HG03342 (cell line): ENCODE results near the gene NPC1L1.
"Not testable (repeated sequence)": the region's sequence is repeated elsewhere in the genome, so short reads cannot be mapped to it uniquely, and the experiment has no call there.

ENCODE experiments used
- ATAC-seq: cut with Tn5 transposase; IDR thresholded peaks from one replicate; pipeline ENCODE4 v1.9.1; 2021; ENCODE audit warnings: mild to moderate bottlenecking, moderate library complexity; ENCODE audit not compliant: unreplicated experiment

Gene NPC1L1

GRCh38 chr7:44566680-44567079, 25.6 kb upstream of the NPC1L1 start:
- ATAC-seq = no peak

GRCh38 chr7:44565795-44566559, 24.8 kb upstream of the NPC1L1 start:
- peak; percentile 28 for ATAC-seq

- peak; percentile 72 for ATAC-seq
Measured at GRCh38 chr7:44565097-44565794, 24.1 kb upstream of the NPC1L1 start.

GRCh38 chr7:44564606-44565005, 23.5 kb upstream of the NPC1L1 start:
- no peak for ATAC-seq

GRCh38 chr7:44563171-44563679, 22.1 kb upstream of the NPC1L1 start:
- ATAC-seq = no peak

GRCh38 chr7:44562622-44562962, 21.5 kb upstream of the NPC1L1 start:
- ATAC-seq = not testable (repeated sequence)

- no peak for ATAC-seq
Measured at GRCh38 chr7:44561962-44562621, 21.0 kb upstream of the NPC1L1 start.

- ATAC-seq = no peak
Measured at GRCh38 chr7:44561481-44561880, 20.4 kb upstream of the NPC1L1 start.

- ATAC-seq = no peak
Measured at GRCh38 chr7:44559485-44559884, 18.4 kb upstream of the NPC1L1 start.

- no peak for ATAC-seq
Measured at GRCh38 chr7:44557485-44557884, 16.4 kb upstream of the NPC1L1 start.

- ATAC-seq = no peak
Measured at GRCh38 chr7:44555350-44555749, 14.2 kb upstream of the NPC1L1 start.

- ATAC-seq = not testable (repeated sequence)
Measured at GRCh38 chr7:44552473-44553005, 11.4 kb upstream of the NPC1L1 start.

GRCh38 chr7:44549457-44549856, 8.3 kb upstream of the NPC1L1 start:
- no peak for ATAC-seq

- no peak for ATAC-seq
Measured at GRCh38 chr7:44548893-44549292, 7.8 kb upstream of the NPC1L1 start.

GRCh38 chr7:44547536-44548231, 6.6 kb upstream of the NPC1L1 start:
- ATAC-seq = no peak

GRCh38 chr7:44541876-44542610, 913 bp upstream of the NPC1L1 start:
- ATAC-seq = no peak

GRCh38 chr7:44540592-44541027, 520 bp downstream of the NPC1L1 start:
- no peak for ATAC-seq

- ATAC-seq = no peak
Measured at GRCh38 chr7:44539669-44540506, 1.2 kb downstream of the NPC1L1 start.
